ENCODE data around the gene SDC3. TPM values are rescaled to one million over a fixed set of nuclear protein-coding genes. Genes with fewer than 3 reads are reported as not detected.

SDC3 gene
- polyA plus RNA-seq, 3 donors: 0.05 to 1.2 (median 0.12) TPM

GRCh38 chr1:30898031-30898815, 10.3 kb downstream of the SDC3 start:
- no peak for DNase-seq
- H3K4me3 ChIP-seq (replicated peaks in 1 of 3; ENCODE audit: low read depth in 2 of 3, low read length in 3 of 3): no peak overlapping the region
- no peak overlapping the region for H3K27ac Mint-ChIP-seq
- WGBS (ENCODE audit: insufficient coverage): 94% methylated on average over 9 of the region's 10 CpGs
- no peak overlapping the region for H3K9ac ChIP-seq (ENCODE audit: insufficient read depth, low read length, poor library complexity, severe bottlenecking)
- TF ChIP-seq CTCF (IDR thresholded peaks at IDR 0.05): no peak
- H3K4me1 Mint-ChIP-seq: peaks cover 4% of the 10 kb centered on the region
- H3K9me3 Mint-ChIP-seq: peaks cover 0 to 1% (median 0%) of the 10 kb centered on the region in 7 donors
- no peaks in the 10 kb centered on the region for H3K36me3 Mint-ChIP-seq
- H3K9me3 ChIP-seq (replicated peaks in 1 of 2; ENCODE audit: control insufficient read depth in 1 of 2, insufficient read depth in 1 of 2, low read length in 2 of 2): no peaks in the 10 kb centered on the region
- peaks cover 0 to 19% of the 10 kb centered on the region in 2 donors for H3K27me3 ChIP-seq (ENCODE audit: control insufficient read depth in 2 of 2, insufficient read depth in 2 of 2, low read length in 2 of 2)
- H3K4me3 Mint-ChIP-seq: no peak overlapping the region
- H3K27me3 Mint-ChIP-seq (ENCODE audit: low read depth in 3 of 3): peaks cover 35 to 67% (median 49%) of the 10 kb centered on the region in 3 donors
- no peak overlapping the region for H3K27ac ChIP-seq (ENCODE audit: low read depth in 1 of 2, low read length in 2 of 2)
- H2AFZ ChIP-seq (ENCODE audit: insufficient read depth, low read depth, low read length, poor library complexity, severe bottlenecking): no peak overlapping the region
- no peaks in the 10 kb centered on the region for H3K79me2 ChIP-seq (ENCODE audit: insufficient read depth, low read length)
- no peak overlapping the region for H3K4me2 ChIP-seq (replicated peaks; ENCODE audit: extremely low read depth, low read length, poor library complexity, severe bottlenecking)
- intact Hi-C loops (cut with micrococcal nuclease): no loop called here
- no peaks in the 10 kb centered on the region for H4K20me1 ChIP-seq (ENCODE audit: insufficient read depth, low read length)
- H3K36me3 ChIP-seq (replicated peaks in 1 of 2; ENCODE audit: control insufficient read depth in 1 of 2, insufficient read depth in 2 of 2, low read length in 2 of 2): no peaks in the 10 kb centered on the region
- H3K4me1 ChIP-seq (ENCODE audit: control insufficient read depth in 1 of 2, insufficient read depth in 2 of 2, low read length in 2 of 2): peaks cover 0 to 5% of the 10 kb centered on the region in 2 donors

DNA sequence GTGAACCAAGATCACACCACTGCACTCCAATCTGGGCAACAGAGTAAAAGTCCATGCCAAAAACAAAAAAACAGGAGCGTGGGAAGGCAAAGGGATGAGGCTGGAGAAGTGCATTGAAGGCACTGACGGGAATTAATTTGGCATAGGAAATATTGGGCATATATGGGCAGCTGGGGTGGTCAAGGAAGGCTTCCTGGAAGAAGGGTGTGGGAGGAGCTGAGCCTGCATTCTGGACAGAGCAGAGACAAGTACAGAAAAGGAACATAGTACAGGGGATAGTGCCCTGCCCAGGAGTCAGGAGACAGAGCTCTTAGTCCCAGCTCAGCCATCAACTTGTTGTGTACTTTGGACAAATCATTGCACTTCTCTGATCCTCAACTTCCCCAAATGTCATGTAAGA, 11.7 kb downstream of the SDC3 start:
- Mint-ChIP-seq H3K36me3 (no peaks in the 10 kb centered on the region), H3K4me3 (peak overlapping the region in 1 of 2 donors; percentile 49), H3K27ac (no peak overlapping the region), H3K9me3 (peaks cover 0 to 1% (median 0%) of the 10 kb centered on the region in 7 donors), H3K27me3 (ENCODE audit: low read depth in 3 of 3) (peaks cover 33 to 61% (median 40%) of the 10 kb centered on the region in 3 donors), H3K4me1 (peaks cover 13% of the 10 kb centered on the region)
- no peak overlapping the region for H3K9ac ChIP-seq (ENCODE audit: insufficient read depth, low read length, poor library complexity, severe bottlenecking)
- H3K4me1 ChIP-seq (ENCODE audit: control insufficient read depth in 1 of 2, insufficient read depth in 2 of 2, low read length in 2 of 2): peaks cover 6 to 13% of the 10 kb centered on the region in 2 donors
- no peak for TF ChIP-seq CTCF (IDR thresholded peaks at IDR 0.05)
- H3K36me3 ChIP-seq (replicated peaks in 1 of 2; ENCODE audit: control insufficient read depth in 1 of 2, insufficient read depth in 2 of 2, low read length in 2 of 2): no peaks in the 10 kb centered on the region
- intact Hi-C loops (cut with micrococcal nuclease): no loop called here
- no peak overlapping the region for H3K4me2 ChIP-seq (replicated peaks; ENCODE audit: extremely low read depth, low read length, poor library complexity, severe bottlenecking)
- H3K27ac ChIP-seq (ENCODE audit: low read depth in 1 of 2, low read length in 2 of 2): no peak overlapping the region
- 92% methylated on average over 2 of the region's 2 CpGs for WGBS (ENCODE audit: insufficient coverage)
- H3K27me3 ChIP-seq (ENCODE audit: control insufficient read depth in 2 of 2, insufficient read depth in 2 of 2, low read length in 2 of 2): peaks cover 0 to 11% of the 10 kb centered on the region in 2 donors
- peaks cover 4% of the 10 kb centered on the region for H4K20me1 ChIP-seq (ENCODE audit: insufficient read depth, low read length)
- no peak for DNase-seq
- H2AFZ ChIP-seq (ENCODE audit: insufficient read depth, low read depth, low read length, poor library complexity, severe bottlenecking): no peak overlapping the region
- no peaks in the 10 kb centered on the region for H3K9me3 ChIP-seq (replicated peaks in 1 of 2; ENCODE audit: control insufficient read depth in 1 of 2, insufficient read depth in 1 of 2, low read length in 2 of 2)
- H3K79me2 ChIP-seq (ENCODE audit: insufficient read depth, low read length): no peaks in the 10 kb centered on the region
- H3K4me3 ChIP-seq (replicated peaks in 1 of 3; ENCODE audit: low read depth in 2 of 3, low read length in 3 of 3): no peak overlapping the region

Data from CD14-positive monocyte (primary cell).